Stimulated activated CD4-positive, alpha-beta T cell treated with anti-CD3 and anti-CD28 coated beads, Interleukin-1b, Interleukin-23, amount 100 ng/mL, for 48 hours (primary cell): ENCODE data around the gene NADK2.

Experiments used
- DNase-seq: peaks from one replicate; pipeline ENCODE4 v3.0.0-alpha.2; 2020

The NADK2 gene

GRCh38 chr5:36246036-36246800 lies 4.5 kb upstream of the NADK2 start:
- no peak for DNase-seq

GRCh38 chr5:36244076-36244475 lies 2.4 kb upstream of the NADK2 start:
- no peak for DNase-seq

- DNase-seq = no peak
Observed at GRCh38 chr5:36243653-36244052, 1.9 kb upstream of the NADK2 start.

DNA sequence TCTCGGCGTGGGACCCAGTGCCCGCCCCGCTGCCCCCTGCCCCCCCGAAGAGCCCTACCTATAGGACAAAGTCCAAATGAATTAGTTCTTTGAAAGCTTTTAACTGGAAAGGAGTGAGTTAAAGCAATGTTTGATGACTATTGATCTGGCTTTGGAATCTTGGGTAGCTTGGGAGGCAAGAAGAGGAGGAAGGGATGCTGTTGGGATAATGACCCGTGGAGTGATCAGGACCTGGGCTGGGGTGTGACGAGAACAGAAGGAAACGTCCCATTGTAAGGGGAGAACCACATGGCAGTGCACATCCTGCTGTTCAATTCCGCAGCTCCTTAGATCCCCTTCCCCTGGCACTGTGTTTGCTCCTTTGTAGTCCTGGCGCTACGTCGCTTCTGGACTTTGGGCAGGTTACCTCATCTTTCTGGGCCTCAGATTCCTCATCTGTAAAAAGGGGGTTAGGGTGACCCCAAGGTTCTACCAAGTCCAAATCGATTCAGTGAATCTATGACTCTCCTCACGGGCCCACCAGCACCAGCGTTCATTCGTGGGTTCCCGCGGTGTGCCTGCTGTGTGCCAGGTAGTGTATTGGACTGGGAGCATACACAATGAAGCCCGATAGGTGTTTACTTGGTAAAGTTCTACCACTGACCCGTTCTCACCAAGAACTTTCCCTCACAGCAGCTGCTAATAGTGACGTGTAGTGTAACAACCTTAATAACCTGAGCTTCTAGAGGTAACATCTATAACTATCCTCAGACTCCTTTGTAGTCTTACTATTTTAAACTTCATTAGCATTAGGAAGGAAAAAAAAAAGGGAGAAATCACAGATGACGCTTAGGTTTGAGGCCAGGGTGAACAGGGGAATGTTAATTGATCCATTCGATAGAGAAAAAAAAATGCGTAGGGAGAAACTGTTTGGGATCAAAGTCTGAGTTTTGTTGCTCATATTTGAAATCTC lies 1.1 kb upstream of the NADK2 start:
- peak; percentile 2 for DNase-seq

DNA sequence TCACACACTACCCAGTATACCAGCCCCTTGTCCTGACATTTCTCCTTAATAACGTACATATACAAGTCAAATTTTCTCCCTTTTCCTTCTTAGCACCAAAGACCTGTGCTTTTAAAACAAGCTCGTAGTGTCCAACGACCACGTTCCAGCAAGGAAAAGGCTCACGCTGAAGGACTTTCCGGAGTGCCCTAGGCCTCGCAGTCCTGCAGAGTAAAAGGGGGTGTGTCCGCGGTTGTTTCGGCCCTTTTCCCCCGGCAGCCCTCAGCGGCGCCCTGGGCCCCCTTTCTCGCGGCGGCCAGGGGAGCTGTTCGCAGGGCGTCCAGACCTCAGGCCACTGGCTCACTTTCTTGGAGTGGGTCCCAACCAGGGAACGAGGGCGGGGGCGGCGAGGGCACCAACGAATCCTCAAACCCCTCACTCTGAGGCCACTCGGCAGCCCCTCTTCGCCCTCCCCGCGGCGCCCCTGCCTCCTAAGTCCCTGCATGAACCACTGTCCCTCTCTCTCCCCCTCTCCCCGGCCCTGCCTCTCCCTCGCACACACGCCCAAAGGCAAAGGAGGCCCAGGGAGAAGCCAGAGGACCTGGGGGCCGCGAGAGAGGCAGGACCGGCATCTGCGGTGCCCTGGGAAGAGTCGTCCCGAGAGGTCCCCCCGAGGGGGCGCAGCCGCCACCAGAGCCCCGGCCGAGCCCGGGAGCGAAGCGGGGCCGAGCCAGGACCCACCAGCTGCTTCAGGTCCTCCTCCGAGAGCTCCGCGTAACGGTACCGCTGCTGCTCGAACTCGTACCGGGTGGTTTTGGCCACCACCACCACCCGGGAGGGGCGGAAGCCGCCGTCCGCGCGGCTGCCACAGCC lies 720 bp downstream of the NADK2 start:
- DNase-seq = peak; percentile 19

DNA sequence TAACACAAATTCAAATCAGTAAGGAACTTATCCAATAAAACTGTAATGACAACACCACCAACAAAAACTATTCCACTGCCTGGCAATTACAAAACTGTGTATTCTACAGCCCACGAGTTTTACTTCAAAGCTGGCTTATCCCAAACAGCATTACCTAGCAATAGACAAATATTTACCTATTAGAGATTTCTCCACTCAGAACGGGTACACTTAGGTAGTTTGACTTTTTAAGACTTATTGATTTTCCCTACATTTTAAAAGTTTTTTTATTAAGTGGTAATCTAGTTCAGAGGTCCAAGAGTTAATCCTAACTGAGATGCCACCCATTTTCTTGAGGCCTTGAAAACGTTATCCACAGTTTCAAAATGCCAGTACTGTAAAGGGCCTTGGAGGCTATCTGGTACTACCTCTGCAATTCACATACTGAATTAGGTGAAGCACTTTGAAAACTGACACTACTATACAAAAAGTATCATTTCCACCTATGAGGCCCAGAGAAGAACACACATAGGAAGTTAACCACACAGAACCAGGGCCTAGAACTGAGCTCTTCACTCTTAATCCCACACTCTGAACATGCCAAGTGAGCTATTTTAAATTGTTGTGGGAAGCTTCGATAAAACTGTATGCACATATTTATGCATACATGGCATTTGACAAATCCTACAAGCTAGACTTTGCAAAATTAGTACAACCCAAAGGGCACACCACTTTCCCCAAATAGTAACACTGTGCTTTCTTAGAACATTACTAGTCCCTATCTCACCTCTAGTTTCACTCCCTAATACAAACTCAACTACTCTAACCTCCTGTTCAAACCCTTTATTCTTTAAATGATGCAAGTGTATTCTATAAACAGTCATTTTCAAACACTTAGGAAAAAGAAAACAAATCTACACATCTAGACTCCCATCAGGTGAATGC lies 2.1 kb downstream of the NADK2 start:
- DNase-seq = no peak

DNA sequence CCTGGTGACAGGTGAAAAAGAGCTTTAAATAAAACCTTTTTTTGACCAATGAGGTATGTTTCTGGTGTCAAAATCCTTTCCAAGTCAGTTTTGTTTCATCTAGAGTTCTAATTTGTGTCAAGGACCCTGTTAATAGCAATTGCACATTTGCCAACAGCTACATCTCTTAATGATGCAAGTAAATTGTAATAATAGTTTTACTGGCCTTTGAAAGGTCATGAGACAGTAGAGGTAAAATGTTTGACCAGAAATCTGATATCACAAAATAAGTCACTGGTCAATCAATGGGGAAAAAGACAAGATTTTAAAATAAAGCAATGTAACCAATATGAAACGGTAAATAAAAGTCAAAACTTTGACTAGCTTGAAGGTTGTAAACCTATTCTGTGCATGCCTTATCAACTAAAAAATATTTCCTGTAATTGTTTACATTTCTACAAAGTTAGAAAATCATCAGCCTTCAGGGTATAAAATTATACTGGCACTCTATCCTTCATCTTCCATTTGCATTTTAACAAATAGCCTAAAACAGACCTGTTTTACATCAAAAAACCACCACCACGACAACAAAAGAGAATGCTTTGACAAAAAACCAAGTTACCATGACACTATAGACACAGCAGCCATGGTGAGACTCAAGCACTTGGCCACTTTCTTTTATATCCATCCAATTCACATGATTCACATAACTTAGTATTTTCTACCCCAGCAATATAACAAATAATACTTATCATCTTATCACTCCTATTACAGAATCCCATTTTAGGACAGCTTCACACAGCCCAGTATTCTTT lies 3.0 kb downstream of the NADK2 start:
- DNase-seq = no peak

DNA sequence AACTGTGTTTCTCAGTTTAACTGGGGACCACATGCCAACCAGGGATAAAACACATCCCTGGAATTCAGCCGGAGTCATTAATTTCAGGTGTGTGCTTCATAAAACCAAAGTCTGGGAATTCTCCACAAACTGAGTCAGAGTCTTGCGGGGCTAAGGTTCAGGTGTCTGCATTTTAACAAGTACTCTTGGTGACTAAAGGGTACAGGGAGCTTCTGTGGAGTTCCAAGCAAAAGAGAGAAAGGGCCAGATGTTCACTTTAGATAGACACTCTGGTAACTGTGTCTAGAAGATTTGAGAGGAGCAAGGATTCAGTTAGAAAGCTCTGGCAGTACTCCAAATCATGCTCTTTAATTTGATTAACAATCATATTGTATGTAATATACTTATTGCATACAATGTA lies 4.0 kb downstream of the NADK2 start:
- no peak for DNase-seq

DNA sequence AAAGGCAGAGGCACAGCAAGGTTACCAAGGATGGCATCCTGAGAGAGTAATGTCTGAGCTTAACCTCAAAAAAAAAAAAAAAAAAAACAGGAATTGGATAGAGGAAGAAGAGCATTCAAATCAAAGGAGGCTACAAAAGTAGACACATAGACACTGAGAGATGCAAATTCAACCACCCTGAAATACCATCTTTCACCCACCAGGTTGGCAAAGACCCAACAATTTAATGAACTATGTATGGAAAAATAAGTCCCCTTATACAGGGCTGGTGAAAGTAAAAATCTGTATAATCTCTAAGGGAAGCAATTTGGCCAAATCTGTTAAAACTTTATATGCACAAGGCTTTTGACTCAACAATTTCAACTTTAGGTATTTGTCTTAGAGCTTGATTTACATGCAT lies 4.9 kb downstream of the NADK2 start:
- no peak for DNase-seq

- DNase-seq = no peak
Observed at GRCh38 chr5:36232533-36232932, 9.2 kb downstream of the NADK2 start.

- no peak for DNase-seq
Observed at GRCh38 chr5:36230151-36230790, 11.5 kb downstream of the NADK2 start.

- DNase-seq = no peak
Observed at GRCh38 chr5:36228505-36228904, 13.2 kb downstream of the NADK2 start.

DNA sequence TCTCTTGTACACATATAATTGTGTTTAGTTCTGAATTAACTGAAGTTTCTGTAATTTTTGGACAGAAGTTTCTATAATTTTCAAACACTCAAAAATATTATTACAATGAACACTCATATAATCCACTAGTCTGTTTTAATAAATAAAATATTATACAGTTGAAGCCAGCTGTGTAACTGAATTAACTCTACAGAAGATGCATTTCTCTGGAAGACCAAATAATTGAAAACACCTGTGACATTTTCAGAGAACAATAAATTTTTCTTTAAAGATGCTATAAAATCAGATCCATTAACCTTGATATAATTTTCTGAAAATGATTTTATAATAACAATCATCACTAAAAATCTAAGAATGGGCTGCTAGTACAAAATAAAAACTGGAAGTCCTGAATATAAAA lies 14.7 kb downstream of the NADK2 start:
- DNase-seq = no peak

DNA sequence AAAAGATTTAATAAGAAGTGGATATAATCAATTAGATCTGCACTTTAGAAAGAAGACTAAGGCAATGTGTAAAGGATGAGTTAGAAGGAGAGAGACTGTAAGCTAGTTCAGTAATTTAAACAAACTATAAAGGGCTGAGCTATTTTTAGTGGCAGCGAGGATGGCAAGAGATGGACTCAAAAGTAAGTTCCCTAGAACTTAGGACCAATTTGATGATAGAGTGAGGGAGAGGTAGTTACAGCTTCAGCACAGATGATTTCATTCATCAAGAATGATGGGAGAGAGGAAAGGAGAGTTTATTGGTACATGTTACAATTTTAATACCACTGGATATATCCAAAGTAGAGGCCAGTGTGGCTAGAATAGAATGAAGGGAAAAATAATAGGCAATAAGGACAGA lies 19.1 kb downstream of the NADK2 start:
- DNase-seq = no peak

GRCh38 chr5:36217988-36218387 lies 23.7 kb downstream of the NADK2 start:
- no peak for DNase-seq

- DNase-seq = no peak
Observed at GRCh38 chr5:36217567-36217966, 24.2 kb downstream of the NADK2 start.

- no peak for DNase-seq
Observed at GRCh38 chr5:36215910-36216309, 25.8 kb downstream of the NADK2 start.

DNA sequence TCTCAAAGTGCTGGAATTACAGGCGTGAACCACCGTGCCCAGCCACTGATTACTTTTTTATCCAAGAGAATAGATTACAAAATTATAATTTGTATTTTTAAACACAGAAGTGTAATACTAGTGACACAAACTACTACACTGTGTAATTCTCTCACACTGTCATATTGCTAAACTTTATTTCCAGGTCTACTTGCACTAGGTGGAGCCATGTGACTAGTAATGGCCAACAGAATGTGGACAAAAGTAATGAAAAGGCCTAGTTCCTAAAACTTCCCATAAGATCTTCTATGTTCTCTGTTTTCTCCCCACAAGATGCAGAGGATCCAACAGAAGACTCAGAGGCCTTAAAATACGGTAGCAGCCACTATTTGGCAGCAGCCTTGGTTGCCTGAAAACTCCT lies 27.3 kb downstream of the NADK2 start:
- no peak for DNase-seq

DNA sequence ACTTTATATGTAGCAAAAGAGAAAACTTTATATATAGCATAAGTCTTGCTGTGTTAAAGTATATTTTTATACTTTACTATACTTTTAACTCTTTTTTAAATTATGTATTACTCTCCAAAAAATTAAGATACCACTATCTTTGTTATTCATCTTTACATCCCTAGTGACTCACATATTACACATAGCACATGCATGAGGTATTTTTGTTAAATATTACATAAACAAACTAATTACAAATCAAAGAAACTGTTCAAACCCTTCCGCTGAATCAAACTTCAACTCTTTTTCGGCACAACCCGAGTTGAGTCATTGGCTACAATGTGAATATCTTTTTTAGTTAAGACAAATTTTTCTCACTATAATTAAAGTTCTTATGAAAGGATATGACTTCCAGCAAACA lies 32.1 kb downstream of the NADK2 start:
- no peak for DNase-seq

DNA sequence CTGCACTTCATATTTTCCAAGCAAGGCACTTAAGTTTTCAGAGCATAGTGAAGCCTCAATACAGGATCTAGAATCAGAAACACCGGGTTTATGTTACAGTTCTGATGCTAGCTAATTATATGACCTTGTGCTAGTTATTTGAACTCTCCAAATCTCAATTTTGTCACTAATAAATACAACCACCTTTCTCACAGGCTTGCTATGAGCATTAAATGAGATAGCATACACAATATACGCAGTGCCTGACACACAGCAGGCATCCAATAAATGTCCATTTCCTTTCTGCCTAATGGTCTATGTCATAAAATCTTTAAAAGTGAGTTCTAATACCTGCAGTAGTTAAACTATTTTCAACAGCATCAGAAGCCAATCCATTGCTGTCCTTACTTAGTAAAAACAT lies 32.9 kb downstream of the NADK2 start:
- no peak for DNase-seq

DNA sequence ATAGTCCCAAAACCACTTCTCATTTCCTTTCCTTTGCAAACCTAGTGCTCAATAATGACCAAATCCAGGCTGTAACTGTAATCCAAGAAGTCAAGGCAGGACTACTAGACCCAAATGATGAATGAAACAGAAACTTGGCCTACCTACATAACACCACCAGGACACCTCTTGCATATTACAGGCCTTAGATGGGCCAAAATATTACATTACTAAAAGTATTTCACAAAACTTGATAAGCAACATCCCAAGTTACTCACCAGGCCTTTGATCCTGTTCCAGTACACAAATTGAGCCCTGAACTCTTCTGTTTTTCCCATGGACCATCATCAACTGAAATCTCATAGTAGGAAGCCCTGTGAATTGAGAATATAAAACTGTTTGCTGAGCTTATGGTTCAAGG lies 34.8 kb downstream of the NADK2 start:
- no peak for DNase-seq
